ENCODE measurements around the gene LRP1B.

GRCh38 chr2:141381946-141382345 is 748.9 kb downstream of the LRP1B start:
- TF ChIP-seq CTCF (IDR thresholded peaks at IDR 0.05; ENCODE audit: low read depth, low read length, missing input control), result no peak
- no peak for TF ChIP-seq REST (IDR thresholded peaks at IDR 0.05)
- TF ChIP-seq RAD21 (IDR thresholded peaks at IDR 0.05), result no peak
- TF ChIP-seq HNF4G (IDR thresholded peaks at IDR 0.05), result no peak
- no peak for TF ChIP-seq GABPA (IDR thresholded peaks at IDR 0.05 in 1 of 2, conservative IDR thresholded peaks at IDR 0.05 in 1 of 2)
- no peak for TF ChIP-seq YY1 (IDR thresholded peaks at IDR 0.05)
